GM19324 (cell line): Measurements from ENCODE around the gene KIAA1328.
"Not testable (repeated sequence)": the region's sequence is repeated elsewhere in the genome, so short reads cannot be mapped to it uniquely, and the experiment has no call there.

Experiments
- ATAC-seq: cut with Tn5 transposase; IDR thresholded peaks from one replicate; pipeline ENCODE4 v1.9.1; 2021; ENCODE audit warnings: mild to moderate bottlenecking, moderate library complexity; ENCODE audit not compliant: unreplicated experiment, low FRiP score

Gene KIAA1328

DNA sequence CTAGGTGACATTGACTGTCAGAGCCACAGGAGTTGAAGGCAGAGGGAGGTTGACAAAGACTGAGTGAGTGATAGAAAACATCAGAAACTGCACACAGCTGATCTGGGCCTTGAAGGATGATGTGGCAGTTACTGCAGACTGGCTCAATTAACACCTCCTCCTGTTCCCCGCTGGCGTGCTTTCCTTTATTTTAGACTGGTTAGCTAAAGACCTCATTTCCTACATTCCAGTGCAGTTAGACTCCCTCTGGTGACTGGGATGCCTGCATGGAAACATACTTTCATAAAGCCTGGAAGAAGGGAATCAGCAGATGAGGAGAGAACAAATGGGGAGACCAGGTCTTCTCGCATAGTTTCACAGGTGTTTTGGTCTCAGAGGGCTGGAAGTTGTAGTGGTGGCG lies 7.2 kb upstream of the KIAA1328 start:
- ATAC-seq: no peak

DNA sequence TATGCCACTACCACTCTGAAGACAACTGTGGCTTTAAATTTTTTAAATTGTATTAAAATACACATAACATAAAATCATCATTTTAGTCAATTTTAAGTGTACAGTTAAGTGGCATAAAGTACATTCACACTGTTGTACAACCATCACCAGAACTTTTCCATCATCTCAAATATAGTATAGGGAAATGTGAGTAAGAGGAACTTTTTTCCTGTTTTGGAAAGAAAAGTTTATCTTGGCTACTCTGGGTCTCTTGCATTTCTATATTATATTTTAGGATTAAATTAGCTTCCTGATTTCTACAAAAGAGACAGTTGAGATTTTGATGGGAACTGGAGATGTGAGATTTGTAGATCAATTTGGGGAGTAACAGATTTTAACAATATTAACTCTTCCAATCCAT lies 3.4 kb upstream of the KIAA1328 start:
- no peak for ATAC-seq

DNA sequence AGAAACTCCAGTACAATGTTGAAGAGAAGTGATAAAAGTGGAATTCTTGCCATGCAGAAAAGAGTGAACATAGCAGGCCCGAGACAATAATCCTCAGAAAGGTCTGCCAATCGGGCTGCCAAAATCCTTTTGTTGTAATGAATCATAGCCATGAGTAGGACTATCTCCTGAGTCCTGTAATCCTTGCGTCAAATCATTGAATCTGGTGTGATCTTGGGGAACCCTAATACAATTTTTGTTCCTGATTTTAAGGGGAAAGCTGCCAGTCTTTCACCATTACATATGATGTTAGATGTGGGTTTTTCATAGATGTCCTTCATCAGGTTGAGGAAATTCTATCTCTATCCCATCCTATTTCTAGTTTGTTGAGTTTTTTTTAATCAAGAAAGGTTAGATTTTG lies 2.4 kb upstream of the KIAA1328 start:
- no peak for ATAC-seq

DNA sequence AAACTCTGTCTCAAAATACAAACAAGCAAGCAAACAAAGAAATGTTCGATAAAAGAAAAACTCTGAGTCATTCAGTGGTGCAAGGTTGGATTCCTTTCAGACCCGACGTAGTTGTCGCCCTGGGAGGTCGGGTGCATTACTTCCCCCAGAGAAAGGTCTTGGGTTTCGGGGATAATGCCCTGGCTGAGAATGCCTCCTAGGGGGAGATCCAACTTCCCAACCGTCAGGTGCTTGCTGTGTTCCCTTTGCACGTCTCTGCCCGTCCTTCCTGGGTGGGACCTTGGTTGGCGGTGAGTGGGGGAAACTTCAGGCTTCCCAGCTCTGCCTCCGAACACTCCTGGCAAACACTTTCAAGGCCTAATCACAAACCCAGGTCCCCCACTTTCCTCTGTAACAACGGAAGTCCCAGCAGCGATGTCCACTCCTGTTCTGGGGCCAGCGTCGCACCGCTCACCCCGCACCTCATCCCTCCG lies 734 bp upstream of the KIAA1328 start:
- no peak for ATAC-seq

DNA sequence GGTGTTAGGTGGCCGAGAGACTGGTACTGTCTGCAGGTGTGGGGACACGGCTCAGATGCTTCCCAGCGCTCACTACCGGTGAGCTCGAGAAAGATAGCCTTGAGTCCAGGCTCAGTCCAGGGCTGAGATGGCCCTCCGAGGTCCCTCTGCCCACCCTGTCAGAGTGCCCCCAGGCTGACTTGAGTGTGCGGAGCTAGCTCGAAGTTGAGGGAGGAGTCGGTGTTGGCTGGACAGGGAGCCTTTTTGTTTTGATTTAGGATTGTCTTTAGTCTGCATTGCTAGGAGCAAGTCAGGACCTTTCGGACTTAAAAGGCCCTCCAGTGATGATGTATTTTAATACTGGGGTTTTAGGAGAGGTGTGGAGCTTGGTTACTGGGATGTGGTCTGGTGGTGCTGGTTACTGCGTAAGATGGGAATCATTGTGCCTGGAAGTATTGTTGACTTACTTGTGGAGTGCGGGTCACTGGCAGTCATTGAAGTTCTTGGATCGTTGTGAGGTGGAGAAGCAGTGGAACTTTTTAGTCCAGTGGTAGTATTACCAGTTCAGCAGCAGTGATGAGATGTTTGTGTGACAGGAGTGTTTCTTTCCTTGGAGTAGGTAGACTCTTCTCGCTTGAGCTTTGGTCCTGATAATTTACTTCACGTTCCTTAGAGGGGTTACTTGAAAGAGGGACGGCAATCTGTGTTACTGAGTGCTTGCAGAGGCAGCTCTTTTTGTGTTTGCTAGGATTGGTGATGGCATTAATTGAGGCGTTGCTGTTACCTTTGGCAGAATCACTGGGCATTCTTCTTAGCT lies 633 bp downstream of the KIAA1328 start:
- ATAC-seq: no peak

DNA sequence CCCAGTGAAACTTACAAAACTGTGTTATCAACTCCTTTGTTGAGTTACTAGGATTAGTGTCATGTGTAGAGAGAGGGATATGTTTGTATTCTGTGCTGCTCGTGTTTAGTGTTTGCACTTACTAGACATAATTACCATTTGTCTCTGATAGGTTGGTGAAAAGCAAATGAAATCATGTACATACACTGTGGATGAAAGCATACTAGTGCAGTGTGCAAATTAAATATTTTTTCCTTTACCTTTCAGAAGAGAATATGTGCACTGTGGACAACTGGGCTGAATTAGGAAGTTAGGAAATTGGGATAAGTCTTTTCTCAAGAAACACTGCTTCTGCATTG lies 1.2 kb downstream of the KIAA1328 start:
- ATAC-seq: no peak

DNA sequence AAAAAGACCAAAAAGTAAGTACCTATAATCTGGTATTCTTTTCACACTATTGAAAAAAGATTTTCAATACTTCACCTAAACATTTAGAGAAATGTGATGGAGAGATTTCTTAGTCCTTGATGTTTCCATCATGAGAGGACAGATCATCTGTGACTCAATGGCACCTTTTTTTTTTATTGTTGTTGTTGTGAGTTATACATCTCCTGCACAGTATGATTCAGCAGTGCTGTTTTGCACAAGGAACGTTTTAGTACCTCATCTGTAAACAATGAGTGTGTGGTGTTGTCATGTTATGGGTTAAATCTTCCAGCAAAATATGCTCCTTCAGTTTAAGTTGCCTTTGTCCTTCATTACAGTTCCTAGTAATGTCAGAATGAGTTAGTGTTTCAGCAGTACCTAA lies 2.2 kb downstream of the KIAA1328 start:
- ATAC-seq: no peak

DNA sequence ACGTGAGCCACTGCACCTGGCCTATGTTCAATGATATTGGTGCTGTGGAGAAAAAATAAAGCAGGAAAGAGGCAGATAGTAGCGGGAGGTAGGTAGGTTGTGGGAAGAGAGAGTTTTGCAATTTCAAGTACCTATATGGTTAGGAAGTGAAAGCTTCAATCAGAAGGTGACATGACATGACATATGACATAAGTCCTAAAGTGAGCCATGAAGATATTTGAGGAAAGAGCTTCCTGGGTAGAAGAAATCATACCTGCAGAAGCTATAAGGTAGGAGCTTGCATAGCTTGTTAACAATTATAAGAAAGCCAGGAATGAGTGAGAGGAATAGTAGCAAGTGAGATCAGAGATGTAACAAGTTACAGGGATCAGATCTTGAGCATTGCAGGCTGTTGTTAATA lies 4.2 kb downstream of the KIAA1328 start:
- ATAC-seq: no peak

DNA sequence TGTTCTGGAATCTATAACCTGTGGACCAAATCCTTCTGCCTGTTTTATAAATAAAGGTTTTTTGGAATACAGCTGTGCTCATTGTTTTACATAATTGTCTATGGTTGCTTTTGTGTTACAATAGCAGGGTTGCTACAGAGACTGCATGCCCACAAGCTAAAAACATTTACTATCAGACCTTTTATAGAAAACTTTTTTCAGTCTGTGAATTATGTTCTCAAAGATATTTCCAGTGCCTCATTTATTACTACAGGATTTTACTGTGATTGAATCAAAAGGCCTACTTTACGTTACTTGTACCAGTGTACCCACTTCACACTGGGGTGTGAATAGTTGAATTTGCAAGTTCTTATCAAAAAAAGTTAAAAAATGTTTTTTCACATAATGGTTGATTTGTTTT lies 7.0 kb downstream of the KIAA1328 start:
- no peak for ATAC-seq

DNA sequence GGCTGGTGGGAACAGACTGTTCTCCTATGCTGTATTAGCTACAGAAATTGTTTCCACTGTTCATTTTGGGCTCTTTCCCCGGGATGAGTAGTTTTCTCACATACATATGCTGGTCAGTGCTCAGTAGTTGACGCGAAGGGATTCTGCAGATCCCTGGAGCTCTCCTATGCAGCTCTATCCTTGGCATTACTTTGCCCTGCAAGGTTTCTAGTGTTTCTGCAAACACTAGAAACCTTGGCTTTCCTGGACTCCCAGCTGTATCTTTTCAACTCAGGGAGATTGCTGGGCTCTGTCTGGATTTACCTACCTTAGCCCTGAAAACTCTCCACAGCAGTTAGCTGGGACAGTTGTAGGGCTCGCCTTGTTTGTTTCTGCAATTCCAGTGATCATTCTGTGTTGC lies 10.9 kb downstream of the KIAA1328 start:
- no peak for ATAC-seq

DNA sequence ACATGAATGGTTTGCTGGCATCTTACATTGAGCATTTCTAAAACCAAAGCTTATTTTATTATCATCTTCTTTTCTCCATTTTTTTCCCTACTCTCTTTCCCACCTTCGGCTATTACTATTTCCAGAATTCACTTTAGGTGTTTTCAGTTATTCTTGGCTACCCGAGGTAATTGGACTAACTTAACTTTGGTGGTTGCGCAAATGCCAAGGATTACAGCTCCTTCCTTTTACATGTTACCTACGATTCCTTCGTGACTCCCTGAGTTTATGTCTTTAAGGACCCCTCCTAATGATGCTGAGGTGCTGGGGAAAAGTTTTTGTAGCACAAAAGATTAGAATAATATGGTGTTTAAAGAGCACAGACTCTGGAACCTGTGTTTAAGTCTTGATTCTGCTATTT lies 14.3 kb downstream of the KIAA1328 start:
- ATAC-seq: no peak

DNA sequence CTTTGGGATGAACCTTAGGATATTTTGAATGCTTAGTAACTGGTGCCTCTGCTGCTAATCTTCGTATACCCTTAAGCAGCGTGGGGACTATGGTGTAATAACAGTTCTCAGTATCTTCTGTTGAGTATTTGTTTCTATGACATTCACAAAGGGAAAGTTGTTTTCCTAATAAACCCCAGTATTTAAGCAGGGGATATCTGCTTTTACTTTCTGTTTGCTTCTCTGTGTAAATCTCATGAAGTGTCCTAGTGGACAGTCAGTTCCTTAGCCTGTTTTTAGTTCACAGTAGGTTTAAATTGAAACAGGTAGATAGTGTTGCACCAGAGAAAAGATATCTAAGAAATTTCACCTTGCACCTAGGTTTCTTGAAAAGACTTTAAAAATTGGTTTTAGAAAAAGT lies 14.9 kb downstream of the KIAA1328 start:
- peak; percentile 57 for ATAC-seq

DNA sequence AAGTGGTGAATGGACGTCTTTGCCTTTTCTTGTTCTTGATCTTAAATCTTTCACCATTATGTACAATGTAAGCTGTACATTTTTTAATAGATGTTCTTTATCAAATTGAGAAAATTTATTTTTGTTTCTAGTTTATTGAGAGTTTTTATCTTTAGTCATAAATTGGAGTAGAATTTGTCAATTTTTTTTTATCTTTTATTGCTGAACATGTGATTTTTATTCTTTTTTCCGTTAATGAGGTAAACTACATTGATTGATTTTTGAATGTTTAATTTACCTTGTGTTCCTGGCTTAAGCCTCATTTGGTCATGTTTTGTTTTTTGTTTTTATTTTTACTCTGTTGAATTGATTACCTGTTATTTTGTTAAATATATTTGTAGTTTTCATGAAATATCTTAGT lies 19.7 kb downstream of the KIAA1328 start:
- no peak for ATAC-seq

DNA sequence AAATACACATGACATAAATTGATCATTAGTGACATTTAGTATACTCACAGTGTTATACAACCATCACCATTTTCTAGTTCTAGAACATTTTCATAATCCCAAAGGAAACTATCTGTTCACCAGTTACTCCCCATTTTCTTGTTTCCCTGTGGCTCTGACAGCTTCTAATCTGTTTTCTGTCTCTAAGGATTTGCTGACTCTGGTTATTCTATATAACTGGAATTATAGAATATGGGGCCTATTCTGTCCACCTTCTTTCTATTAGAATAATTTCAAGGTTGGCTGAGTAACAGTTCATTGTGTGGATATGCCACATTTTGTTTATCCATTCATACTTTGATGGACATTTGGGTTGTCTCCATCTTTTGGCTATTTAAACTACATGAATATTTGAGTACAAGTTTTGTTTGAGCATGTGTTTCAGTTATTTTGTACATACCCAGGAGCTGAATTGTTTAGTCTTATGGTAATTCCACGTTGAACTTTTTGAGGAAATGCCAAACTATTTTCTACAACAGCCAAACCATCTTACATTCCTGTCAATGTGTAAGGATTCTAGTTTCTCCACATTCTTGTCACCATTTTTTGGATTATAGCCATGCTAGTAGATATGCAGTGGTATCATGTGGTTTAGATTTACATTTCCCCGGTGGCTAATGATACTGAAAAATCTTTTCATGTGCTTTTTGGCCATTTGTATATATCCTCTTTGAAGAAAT lies 20.5 kb downstream of the KIAA1328 start:
- no peak for ATAC-seq

DNA sequence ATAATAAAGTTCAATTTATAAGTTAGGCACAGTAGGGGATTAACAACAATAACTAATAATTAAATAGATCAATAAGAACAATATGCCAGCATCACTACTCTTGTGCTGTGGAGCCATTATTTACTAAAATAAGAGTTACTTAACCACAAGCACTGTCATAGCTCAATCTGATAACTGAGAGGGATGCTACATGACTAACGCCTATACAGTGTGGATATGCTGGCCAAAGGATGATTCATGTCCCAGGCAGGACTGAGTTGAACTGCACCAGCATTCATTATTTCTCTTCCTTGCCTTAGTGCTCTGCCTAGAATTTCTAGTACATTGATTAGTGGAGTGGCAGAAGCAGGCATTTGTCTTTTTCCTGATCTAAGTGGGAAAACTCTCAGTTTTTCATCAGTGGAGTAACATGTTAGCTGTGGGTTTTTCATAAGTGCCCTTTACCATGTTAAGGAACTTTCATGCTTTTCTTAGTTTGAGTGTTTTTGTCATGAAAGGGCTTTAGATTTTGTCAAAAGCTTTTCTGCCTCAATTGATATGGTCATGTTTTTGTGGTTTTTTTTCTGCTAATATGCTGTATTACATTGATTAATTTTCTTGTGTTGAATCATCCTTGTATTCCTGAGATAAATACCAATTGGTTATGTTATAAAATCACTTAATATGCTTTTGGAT lies 21.7 kb downstream of the KIAA1328 start:
- no peak for ATAC-seq

DNA sequence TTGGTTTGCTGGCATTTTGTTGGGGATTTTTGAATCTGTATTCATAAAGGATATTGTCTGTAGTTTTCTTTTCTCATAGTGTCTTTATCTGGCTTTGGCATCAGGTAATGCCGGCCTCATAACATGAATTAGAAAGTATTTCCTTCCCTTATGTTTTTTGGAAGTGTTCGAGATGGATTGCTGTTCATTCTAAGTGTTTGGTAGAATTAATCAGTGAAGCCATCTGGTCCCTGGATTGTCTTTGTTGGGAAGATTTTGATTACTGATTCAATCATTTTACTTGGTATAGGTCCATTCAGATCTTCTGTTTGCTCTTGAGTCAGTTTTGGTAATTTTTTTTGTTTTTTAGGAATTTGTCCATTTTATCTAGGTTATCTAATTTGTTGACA lies 22.3 kb downstream of the KIAA1328 start:
- ATAC-seq: no peak

DNA sequence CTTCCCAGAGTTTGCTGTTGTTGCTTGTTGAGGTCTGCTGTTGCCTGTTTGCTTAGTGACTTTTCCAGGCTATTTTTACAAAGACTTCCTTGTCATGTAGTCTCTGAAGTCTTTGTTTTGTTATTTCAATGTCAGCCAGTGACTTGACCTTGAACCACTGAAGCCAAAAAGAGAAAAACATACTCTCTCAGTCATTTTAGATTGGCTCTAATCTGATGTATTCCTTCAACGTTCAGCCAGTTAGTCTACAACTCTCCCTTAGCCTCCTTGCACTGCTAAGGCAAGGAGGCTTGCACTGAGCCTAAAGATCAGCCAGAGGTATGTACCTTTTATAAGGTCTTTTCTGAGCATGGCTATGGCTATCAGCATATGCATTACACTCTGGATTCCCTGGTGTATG lies 27.9 kb downstream of the KIAA1328 start:
- ATAC-seq: no peak

DNA sequence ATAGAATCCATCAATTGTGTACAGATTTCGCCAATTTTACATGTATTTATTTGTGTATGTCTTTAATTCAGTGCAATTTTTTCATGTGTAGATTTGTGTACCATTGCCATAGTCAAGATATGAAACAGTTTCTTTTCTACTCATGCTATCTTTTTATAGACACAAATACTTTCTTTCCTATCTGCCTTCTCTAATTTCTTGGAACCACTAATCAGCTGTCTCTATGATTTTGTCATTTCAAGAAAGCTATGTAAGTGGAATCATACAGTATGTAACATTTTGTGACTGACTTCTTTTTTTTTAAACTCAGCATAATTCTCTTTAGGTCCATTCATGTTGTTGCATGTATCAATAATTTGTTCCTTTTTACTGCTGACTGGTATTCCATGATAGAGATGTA lies 33.3 kb downstream of the KIAA1328 start:
- ATAC-seq: no peak

DNA sequence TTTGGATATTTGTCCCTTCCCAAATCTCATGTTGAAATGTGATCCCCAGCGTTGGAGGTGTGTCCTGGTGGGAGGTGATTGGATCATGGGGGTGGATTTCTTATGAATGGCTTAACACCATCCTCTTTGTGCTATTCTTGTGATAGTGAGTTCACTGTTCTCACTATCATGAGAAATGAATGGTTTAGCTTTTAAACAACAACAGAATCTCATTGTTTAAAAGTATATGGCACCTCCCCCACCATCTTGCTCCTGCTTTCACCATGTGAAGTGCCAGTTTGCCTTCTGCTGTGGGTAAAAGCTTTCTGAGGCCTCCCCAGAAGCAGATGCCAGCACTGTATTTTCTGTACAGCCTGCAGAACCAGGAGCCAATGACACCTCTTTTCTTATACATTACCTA lies 38.1 kb downstream of the KIAA1328 start:
- no peak for ATAC-seq

DNA sequence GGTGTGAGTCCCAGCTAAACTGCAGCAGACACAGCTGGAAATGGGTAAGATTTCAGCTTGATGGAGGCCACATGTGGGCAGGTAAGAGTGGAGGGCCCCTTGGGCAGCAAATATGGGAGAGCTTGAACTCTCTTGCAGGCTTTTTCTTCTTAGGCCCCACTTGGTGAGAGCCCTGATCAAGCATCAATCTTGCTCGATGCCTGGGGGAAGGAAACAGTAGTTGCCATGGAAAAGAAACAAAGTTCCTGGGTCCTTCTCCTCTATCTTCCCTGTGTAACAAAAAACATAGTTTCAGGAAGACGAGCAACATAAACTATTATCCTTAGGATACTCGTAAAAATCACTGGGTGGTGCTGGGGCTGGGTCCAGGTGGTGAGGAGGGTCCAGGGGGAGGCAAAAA lies 42.9 kb downstream of the KIAA1328 start:
- no peak for ATAC-seq

DNA sequence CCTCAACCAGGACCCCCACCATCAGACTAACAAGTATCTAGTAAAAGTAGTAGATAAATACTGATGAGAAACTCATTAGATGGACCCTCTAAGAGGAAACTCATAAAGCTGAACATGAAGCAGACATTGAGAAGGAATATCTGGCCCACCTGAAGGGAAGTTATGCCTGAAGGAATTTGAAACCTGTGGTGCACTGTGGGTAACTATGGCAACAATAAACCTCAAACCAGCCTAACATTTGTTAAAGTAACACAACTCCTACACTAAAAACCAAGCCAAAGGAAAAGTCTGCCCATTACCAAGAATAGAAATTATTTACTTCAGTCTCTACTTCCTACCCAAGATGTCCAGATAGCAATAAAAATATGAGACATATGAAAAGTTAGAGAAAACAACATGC lies 43.4 kb downstream of the KIAA1328 start:
- no peak for ATAC-seq

DNA sequence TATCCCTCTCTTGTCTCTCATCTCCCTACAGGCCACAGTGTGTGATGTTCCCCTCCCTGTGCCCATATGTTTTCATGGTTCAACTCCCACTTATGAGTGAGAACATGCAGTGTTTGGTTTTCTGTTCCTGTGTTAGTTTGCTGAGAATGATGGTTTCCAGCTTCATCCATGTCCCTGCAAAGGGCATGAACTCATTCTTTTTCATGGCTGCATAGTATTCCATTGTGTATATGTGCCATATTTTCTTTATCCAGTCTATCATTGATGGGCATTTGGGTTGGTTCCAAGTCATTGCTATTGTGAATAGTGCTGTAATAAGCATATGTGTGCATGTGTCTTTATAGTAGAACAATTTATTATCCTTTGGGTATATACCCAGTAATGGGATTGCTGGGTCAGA lies 44.9 kb downstream of the KIAA1328 start:
- not testable (repeated sequence) for ATAC-seq
